H1 (cell line): Measurements from ENCODE around the gene BASP1. TPM values are rescaled to one million over a fixed set of nuclear protein-coding genes. Genes with fewer than 3 reads are reported as not detected.
A peak's percentile ranks its signal among the peaks of the same experiment; 100 is the strongest.

Source experiments
- CTCF ChIA-PET: fragments of 300-600 bp; sonication (Branson Sonifier 250); formaldehyde crosslinking; loops from one replicate; lab custom pipeline; 2021; ENCODE audit not compliant: partially characterized antibody; lab: Charles Lee
- POLR2A ChIA-PET: fragments of 300-600 bp; sonication (Branson Sonifier 250); formaldehyde crosslinking; loops from one replicate; lab custom pipeline; 2021; ENCODE audit warnings: inconsistent platforms; ENCODE audit not compliant: partially characterized antibody; lab: Charles Lee
- DNase-seq, 2 experiments: peaks; one replicate each; pipeline versions ENCODE4 v3.0.0 to v3.0.0-alpha.2; 2010 to 2022; ENCODE audit warnings: low spot score in 2 of 2, low read depth in 1 of 2, mixed read lengths in 1 of 2
- FAIRE-seq: peaks from 2 replicates; lab custom pipeline; 2011; peaks lifted over from hg19 to GRCh38; lab: Jason Lieb, UNC
- H2AFZ ChIP-seq: 2 replicates; pipeline ENCODE4 v1.8.1; 2012; ENCODE audit warnings: low read length, inconsistent platforms
- H2AK5ac ChIP-seq: 2 replicates; pipeline ENCODE4 v1.6.1; 2013; ENCODE audit warnings: low read depth, low read length
- H2BK120ac ChIP-seq: replicated peaks from 2 replicates; pipeline ENCODE3; 2013; ENCODE audit warnings: low read depth, low read length, inconsistent platforms
- H2BK12ac ChIP-seq: 2 replicates; pipeline ENCODE4 v1.6.1; 2013; ENCODE audit warnings: low read depth, low read length
- H2BK15ac ChIP-seq: 2 replicates; pipeline ENCODE4 v1.6.1; 2013; ENCODE audit warnings: low read length
- H2BK20ac ChIP-seq: 2 replicates; pipeline ENCODE4 v1.6.1; 2013; ENCODE audit warnings: low read length
- H2BK5ac ChIP-seq: 2 replicates; pipeline ENCODE4 v1.6.1; 2013; ENCODE audit warnings: low read depth, low read length
- H3K14ac ChIP-seq: 2 replicates; pipeline ENCODE4 v1.6.1; 2013; ENCODE audit warnings: inconsistent platforms; ENCODE audit not compliant: insufficient read length
- H3K18ac ChIP-seq: 2 replicates; pipeline ENCODE4 v1.6.1; 2013; ENCODE audit warnings: low read length; ENCODE audit errors: extremely low read depth
- H3K23ac ChIP-seq: 2 replicates; pipeline ENCODE4 v1.6.1; 2013; ENCODE audit warnings: inconsistent platforms; ENCODE audit not compliant: insufficient read length
- H3K23me2 ChIP-seq: 2 replicates; pipeline ENCODE4 v1.6.1; 2013; ENCODE audit warnings: low read depth, low read length
- H3K27ac ChIP-seq: 2 replicates; pipeline ENCODE4 v1.6.1; 2011; ENCODE audit warnings: low read depth, low read length, inconsistent platforms
- H3K27me3 ChIP-seq, 4 experiments: replicated peaks in 1 of 4; 1 replicate in 1 of 4; 2 replicates in 3 of 4; pipeline versions ENCODE4 v1.6.1 to v1.8.1; 2011 to 2013; ENCODE audit warnings: low read length in 3 of 4, mild to moderate bottlenecking in 3 of 4, inconsistent platforms in 2 of 4, mixed read lengths in 2 of 4, moderate library complexity in 1 of 4; ENCODE audit not compliant: control insufficient read depth in 3 of 4, insufficient read depth in 3 of 4; ENCODE audit errors: extremely low read depth in 1 of 4
- H3K36me3 ChIP-seq, 4 experiments: 2 replicates each; pipeline versions ENCODE4 v1.6.1 to v1.8.1; 2011 to 2013; ENCODE audit warnings: mild to moderate bottlenecking in 4 of 4, low read length in 3 of 4, moderate library complexity in 2 of 4, control low read depth in 1 of 4, inconsistent platforms in 1 of 4; ENCODE audit not compliant: insufficient read depth in 4 of 4, control insufficient read depth in 2 of 4
- H3K4ac ChIP-seq: replicated peaks from 2 replicates; pipeline ENCODE3; 2013; ENCODE audit warnings: low read length, low read depth, mixed read lengths, inconsistent platforms; ENCODE audit not compliant: insufficient read length
- H3K4me1 ChIP-seq, 4 experiments: replicated peaks in 1 of 4; 1 replicate in 1 of 4; 2 replicates in 3 of 4; pipeline versions ENCODE4 v1.6.1 to v1.8.1; 2011 to 2013; ENCODE audit warnings: low read length in 3 of 4, inconsistent platforms in 2 of 4, mixed read lengths in 1 of 4; ENCODE audit not compliant: insufficient read depth in 4 of 4, control insufficient read depth in 3 of 4
- H3K4me2 ChIP-seq, 2 experiments: 2 replicates each; pipeline versions ENCODE4 v1.6.1 to v1.8.1; 2011 to 2013; ENCODE audit warnings: low read depth in 2 of 2, low read length in 2 of 2, control low read depth in 1 of 2, inconsistent platforms in 1 of 2, mild to moderate bottlenecking in 1 of 2; ENCODE audit not compliant: insufficient read depth in 1 of 2
- H3K4me3 ChIP-seq, 4 experiments: fragments of 200-600, 300-600 bp in 1 of 4; sonication (generic), shearing (Covaris generic), sonication (Bioruptor Twin) in 1 of 4; 2 replicates each; pipeline versions ENCODE4 v1.5.1 to v1.8.1; 2011 to 2016; ENCODE audit warnings: low read length in 4 of 4, low read depth in 3 of 4, control low read depth in 2 of 4, inconsistent platforms in 2 of 4, mild to moderate bottlenecking in 2 of 4, mixed read lengths in 1 of 4, moderate library complexity in 1 of 4; ENCODE audit not compliant: insufficient read depth in 2 of 4; ENCODE audit errors: extremely low read depth in 1 of 4
- H3K56ac ChIP-seq: replicated peaks from 2 replicates; pipeline ENCODE3; 2013; ENCODE audit warnings: low read depth, mild to moderate bottlenecking, mixed read lengths, low read length, inconsistent platforms; ENCODE audit not compliant: insufficient read length
- H3K79me1 ChIP-seq: 2 replicates; pipeline ENCODE4 v1.6.1; 2013; ENCODE audit warnings: low read depth, low read length, control low read depth
- H3K79me2 ChIP-seq, 2 experiments: 2 replicates each; pipeline versions ENCODE4 v1.6.1 to v1.8.1; 2012 to 2013; ENCODE audit warnings: low read length in 2 of 2, mild to moderate bottlenecking in 2 of 2, inconsistent platforms in 1 of 2; ENCODE audit not compliant: insufficient read depth in 2 of 2, control insufficient read depth in 1 of 2
- H3K9ac ChIP-seq, 4 experiments: replicated peaks in 1 of 4; 1 replicate in 1 of 4; 2 replicates in 3 of 4; pipeline versions ENCODE4 v1.6.1 to v1.8.1; 2011 to 2013; ENCODE audit warnings: low read depth in 3 of 4, low read length in 3 of 4, control low read depth in 2 of 4, mild to moderate bottlenecking in 2 of 4, moderate library complexity in 2 of 4, inconsistent platforms in 1 of 4; ENCODE audit errors: extremely low read depth in 1 of 4
- H3K9me3 ChIP-seq, 2 experiments: 2 replicates each; pipeline versions ENCODE4 v1.6.1 to v1.8.1; 2012 to 2013; ENCODE audit warnings: mild to moderate bottlenecking in 2 of 2, moderate library complexity in 2 of 2, control low read depth in 1 of 2, inconsistent platforms in 1 of 2, low read depth in 1 of 2, low read length in 1 of 2, mixed read lengths in 1 of 2; ENCODE audit not compliant: insufficient read depth in 2 of 2
- H4K20me1 ChIP-seq, 2 experiments: replicated peaks in 1 of 2; 2 replicates each; pipeline versions ENCODE3 to v1.8.1; 2011 to 2013; ENCODE audit warnings: inconsistent platforms in 2 of 2, low read length in 2 of 2, mild to moderate bottlenecking in 1 of 2; ENCODE audit not compliant: insufficient read depth in 2 of 2, control insufficient read depth in 1 of 2
- H4K5ac ChIP-seq: 2 replicates; pipeline ENCODE4 v1.6.1; 2013; ENCODE audit warnings: low read length, low read depth, mixed read lengths, inconsistent platforms; ENCODE audit not compliant: insufficient read length
- H4K8ac ChIP-seq: 2 replicates; pipeline ENCODE4 v1.8.0; 2013; ENCODE audit warnings: mild to moderate bottlenecking, moderate library complexity, low read length, inconsistent platforms; ENCODE audit not compliant: insufficient read depth; ENCODE audit errors: extremely low read depth
- H4K91ac ChIP-seq: replicated peaks from 2 replicates; pipeline ENCODE3; 2013; ENCODE audit warnings: low read length, mixed read lengths, inconsistent platforms; ENCODE audit not compliant: insufficient read length
- SUZ12 ChIP-seq: fragments of 200-600 bp; sonication (generic); IDR thresholded peaks from 2 replicates; pipeline ENCODE4 v1.6.1; 2012; ENCODE audit warnings: mild to moderate bottlenecking, inconsistent platforms, low read length, moderate library complexity, mixed read lengths
- TAF1 ChIP-seq: IDR thresholded peaks from 2 replicates; pipeline ENCODE4 v1.6.1; 2011; ENCODE audit warnings: mild to moderate bottlenecking, low read depth, low read length
- WGBS, 2 experiments: shearing (Covaris generic) in 1 of 2; methylation state at CpG; one replicate each; pipeline versions ENCODE4 v1.1.6 to v1.1.7; 2013 to 2015; ENCODE audit warnings: low lambda C conversion rate in 2 of 2, mixed read lengths in 2 of 2, inconsistent platforms in 1 of 2, low coverage in 1 of 2, missing lambda C conversion rate in 1 of 2; ENCODE audit not compliant: insufficient replicate concordance in 2 of 2, insufficient coverage in 1 of 2, insufficient read length in 1 of 2; ENCODE audit errors: extremely low coverage in 1 of 2, missing lambda C conversion rate in 1 of 2; 5-methylcytosine and 5-hydroxymethylcytosine counted together
- polyA plus RNA-seq, 7 experiments: library from polyadenylated mRNA; depleted of rRNA in 3 of 7; stranded (reverse) in 5 of 7; unstranded in 2 of 7; fragments of >200 nt in 5 of 7; fragments of 200-250 nt in 2 of 7; gene quantifications; 1 replicate in 5 of 7; 2 replicates in 1 of 7; 4 replicates in 1 of 7; pipeline versions ENCODE4 v1.2.1 to v1.2.3, GENCODE V29; 2011 to 2013; ENCODE audit warnings: missing spikeins in 2 of 7, mixed read lengths in 2 of 7
- total RNA-seq: library from RNA; stranded (reverse); fragmentation: NEBNext Ultra II Directional; extraction: Animal tissue kit (Norgen Biotek cat#: 25700); gene quantifications from 2 replicates; pipeline ENCODE4 v1.2.1, GENCODE V29; 2021
- TF ChIP-seq, protein P1 (sequence below): IDR thresholded peaks from 2 replicates; pipeline ENCODE4 v1.6.1; 2012; ENCODE audit warnings: inconsistent platforms

BASP1 gene
- total and polyA plus RNA-seq, 2 of the 8 experiments (the other 6 are each of a cell fraction or from before 2014, with no cell fraction given): 95.2 to 104 TPM

- no peak overlapping the region for H3K56ac ChIP-seq
- no peak overlapping the region for H2BK12ac ChIP-seq
- no peaks in the 10 kb centered on the region for H4K20me1 ChIP-seq
- no peak for DNase-seq
- no peak overlapping the region for H3K18ac ChIP-seq
- ChIA-PET CTCF (interaction anchor here (0.6 to 7.2 kb wide), 25 partner anchors 8 to 1100 kb away, joined by 3 to 59 read pairs (median 5); no protein-coding TSS in a partner anchor), POLR2A (no interaction called here)
- H2BK120ac ChIP-seq: no peak overlapping the region
- H3K4me3 ChIP-seq: no peak overlapping the region
- no peak overlapping the region for H3K23ac ChIP-seq
- H3K4me2 ChIP-seq: no peak overlapping the region
- no peak overlapping the region for H2AK5ac ChIP-seq
- H2BK5ac ChIP-seq: no peak overlapping the region
- H4K91ac ChIP-seq: no peak overlapping the region
- TF ChIP-seq TAF1 (no peak), SUZ12 (no peak)
- TF ChIP-seq, protein P1, sequence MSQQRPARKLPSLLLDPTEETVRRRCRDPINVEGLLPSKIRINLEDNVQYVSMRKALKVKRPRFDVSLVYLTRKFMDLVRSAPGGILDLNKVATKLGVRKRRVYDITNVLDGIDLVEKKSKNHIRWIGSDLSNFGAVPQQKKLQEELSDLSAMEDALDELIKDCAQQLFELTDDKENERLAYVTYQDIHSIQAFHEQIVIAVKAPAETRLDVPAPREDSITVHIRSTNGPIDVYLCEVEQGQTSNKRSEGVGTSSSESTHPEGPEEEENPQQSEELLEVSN: no peak
- H3K79me2 ChIP-seq: no peaks in the 10 kb centered on the region
- H3K4ac ChIP-seq: no peak overlapping the region
- no peak overlapping the region for H2AFZ ChIP-seq
- FAIRE-seq: no peak
- H3K4me1 ChIP-seq: peaks cover 0 to 2% (median 0%) of the 10 kb centered on the region in 4 experiments; a peak in 2 of 7 replicates
- H2BK15ac ChIP-seq: peak overlapping the region; percentile 62; the same call in 1 of the 2 replicates
- H3K27ac ChIP-seq: no peak overlapping the region
- H3K9ac ChIP-seq: no peak overlapping the region
- H3K27me3 ChIP-seq: no peaks in the 10 kb centered on the region
- no peaks in the 10 kb centered on the region for H3K79me1 ChIP-seq
- no peaks in the 10 kb centered on the region for H3K23me2 ChIP-seq
- no peaks in the 10 kb centered on the region for H3K9me3 ChIP-seq
- no peak overlapping the region for H3K14ac ChIP-seq
- no peak overlapping the region for H2BK20ac ChIP-seq
- WGBS, 2 experiments: 87% methylated on average over 6 of the region's 6 CpGs; no CpG with 5 or more reads in 1 of the 2 experiments
- H3K36me3 ChIP-seq: no peaks in the 10 kb centered on the region
- no peak overlapping the region for H4K5ac ChIP-seq
- H4K8ac ChIP-seq: no peak overlapping the region
These were observed 13.3 kb upstream of the BASP1 start for GRCh38 chr5:17204133-17204489.
